ENCODE data around the gene RHOBTB3. TPM values are rescaled to one million over a fixed set of nuclear protein-coding genes. Genes with fewer than 3 reads are reported as not detected.
A peak's percentile ranks its signal among the peaks of the same experiment; 100 is the strongest.
"Not testable (repeated sequence)": the region's sequence is repeated elsewhere in the genome, so short reads cannot be mapped to it uniquely, and the experiment has no call there.

RHOBTB3 gene
- polyA plus RNA-seq (2013, experiment 1 of 2; ENCODE audit: insufficient read length), result 54.8 TPM
- polyA plus RNA-seq (2013, experiment 2 of 2; ENCODE audit: insufficient read length), result 60.0 TPM

GRCh38 chr5:95730730-95731570 lies at the start of gene RHOBTB3:
Gene RHOBTB3 (plus strand): TSS chr5:95731336. CDS start chr5:95731683, 347 bp downstream.
- DNase-seq, result peak; percentile 89

GRCh38 chr5:95682891-95683290 lies 48.2 kb upstream of the RHOBTB3 start, which contains the start of gene SPATA9:
Gene SPATA9 (minus strand): TSS chr5:95682991. CDS start chr5:95682854, 137 bp downstream.
- no peak for DNase-seq

- no peak for DNase-seq
Observed at GRCh38 chr5:95684361-95684760, 46.8 kb upstream of the RHOBTB3 start.

GRCh38 chr5:95686651-95687050 lies 44.5 kb upstream of the RHOBTB3 start:
- peak; percentile 27 for DNase-seq

- no peak for DNase-seq
Observed at GRCh38 chr5:95689680-95690079, 41.5 kb upstream of the RHOBTB3 start.

- no peak for DNase-seq
Observed at GRCh38 chr5:95690333-95690732, 40.8 kb upstream of the RHOBTB3 start.

GRCh38 chr5:95697781-95698681 lies 33.1 kb upstream of the RHOBTB3 start:
- peak; percentile 59 for DNase-seq

- no peak for DNase-seq
Observed at GRCh38 chr5:95699337-95699736, 31.8 kb upstream of the RHOBTB3 start.

- no peak for DNase-seq
Observed at GRCh38 chr5:95701074-95701473, 30.1 kb upstream of the RHOBTB3 start.

- peak; percentile 39 for DNase-seq
Observed at GRCh38 chr5:95704150-95704549, 27.0 kb upstream of the RHOBTB3 start.

- not testable (repeated sequence) for DNase-seq
Observed at GRCh38 chr5:95706196-95706595, 24.9 kb upstream of the RHOBTB3 start.

- DNase-seq, result no peak
Observed at GRCh38 chr5:95707055-95707454, 24.1 kb upstream of the RHOBTB3 start.

- not testable (repeated sequence) for DNase-seq
Observed at GRCh38 chr5:95707534-95708188, 23.5 kb upstream of the RHOBTB3 start.

- DNase-seq, result no peak
Observed at GRCh38 chr5:95708876-95709275, 22.3 kb upstream of the RHOBTB3 start.

GRCh38 chr5:95709967-95710650 lies 21.0 kb upstream of the RHOBTB3 start:
- no peak for DNase-seq

GRCh38 chr5:95710651-95711500 lies 20.3 kb upstream of the RHOBTB3 start:
- DNase-seq, result not testable (repeated sequence)

GRCh38 chr5:95711501-95712346 lies 19.4 kb upstream of the RHOBTB3 start:
- no peak for DNase-seq

- DNase-seq, result peak; percentile 51
Observed at GRCh38 chr5:95712347-95712958, 18.7 kb upstream of the RHOBTB3 start.

- DNase-seq, result not testable (repeated sequence)
Observed at GRCh38 chr5:95713246-95713645, 17.9 kb upstream of the RHOBTB3 start.
